ENCODE results near the gene ZNF488. TPM values are rescaled to one million over a fixed set of nuclear protein-coding genes. Genes with fewer than 3 reads are reported as not detected.

The ZNF488 gene
- total RNA-seq, 1 donor from 2014 or later: not detected

- intact Hi-C loops (cut with DNase I): no loop called here
- ATAC-seq (no peak), DNase-seq (ENCODE audit: missing footprints) (no peak)
Measured at GRCh38 chr10:47323636-47324296, 60.3 kb downstream of the ZNF488 start.

GRCh38 chr10:47323087-47323486, 61.0 kb downstream of the ZNF488 start:
- intact Hi-C loops (cut with DNase I): no loop called here
- DNase-seq (ENCODE audit: missing footprints) (no peak), ATAC-seq (no peak)

- intact Hi-C loops (cut with DNase I): no loop called here
- DNase-seq (ENCODE audit: missing footprints): no peak
- no peak for ATAC-seq
Measured at GRCh38 chr10:47322300-47323061, 61.6 kb downstream of the ZNF488 start, which contains the start of gene GDF2. Gene GDF2, plus strand, starts transcription at chr10:47322454. Its CDS starts 215 bp downstream, at chr10:47322669.

- DNase-seq (ENCODE audit: missing footprints) (no peak), ATAC-seq (peak; percentile 9)
- intact Hi-C loops (cut with DNase I): no loop called here
Measured at GRCh38 chr10:47321521-47322195, 62.4 kb downstream of the ZNF488 start.

- no peak for DNase-seq (ENCODE audit: missing footprints)
- no peak for ATAC-seq
- intact Hi-C loops (cut with DNase I): no loop called here
Measured at GRCh38 chr10:47320812-47321211, 63.3 kb downstream of the ZNF488 start.

- intact Hi-C loops (cut with DNase I): no loop called here
- no peak for ATAC-seq
Measured at GRCh38 chr10:47319784-47320183, 64.3 kb downstream of the ZNF488 start.

GRCh38 chr10:47318706-47319105, 65.4 kb downstream of the ZNF488 start:
- ATAC-seq: no peak
- no peak for DNase-seq (ENCODE audit: missing footprints)
- intact Hi-C loops (cut with DNase I): no loop called here

More at GRCh38 chr10:47319784-47320183, 64.3 kb downstream of the ZNF488 start:
- DNase-seq (ENCODE audit: missing footprints): no peak

- intact Hi-C loops (cut with DNase I): no loop called here
- no peak for ATAC-seq
- DNase-seq (ENCODE audit: missing footprints): no peak
Measured at GRCh38 chr10:47317251-47317650, 66.8 kb downstream of the ZNF488 start.

GRCh38 chr10:47316131-47316530, 68.0 kb downstream of the ZNF488 start:
- intact Hi-C loops (cut with DNase I): no loop called here
- DNase-seq (ENCODE audit: missing footprints): no peak
- no peak for ATAC-seq

Other genes starting within 250 kb of the ZNF488 start
- gene GDF10, start 84.1 kb downstream of the ZNF488 start, total RNA-seq: 0.27 TPM
- not detected for gene GDF2, start 61.8 kb downstream of the ZNF488 start, total RNA-seq
- gene RBP3, start 35.9 kb downstream of the ZNF488 start, total RNA-seq: not detected
- gene ANXA8, start 99.8 kb upstream of the ZNF488 start, total RNA-seq: 1.1 TPM
- not detected for gene FAM25G, start 107.4 kb upstream of the ZNF488 start, total RNA-seq
- 1.7 TPM for gene AGAP9, start 139.3 kb upstream of the ZNF488 start, total RNA-seq

All from Right ventricle myocardium inferior (tissue), 1 donor.